ENCODE measurements around the gene SYCN. TPM values are rescaled to one million over a fixed set of nuclear protein-coding genes. Genes with fewer than 3 reads are reported as not detected.

The SYCN gene
- polyA plus RNA-seq, 1 donor: not detected

GRCh38 chr19:39155741-39156140 lies 48.3 kb downstream of the SYCN start:
- no peak for DNase-seq

DNA sequence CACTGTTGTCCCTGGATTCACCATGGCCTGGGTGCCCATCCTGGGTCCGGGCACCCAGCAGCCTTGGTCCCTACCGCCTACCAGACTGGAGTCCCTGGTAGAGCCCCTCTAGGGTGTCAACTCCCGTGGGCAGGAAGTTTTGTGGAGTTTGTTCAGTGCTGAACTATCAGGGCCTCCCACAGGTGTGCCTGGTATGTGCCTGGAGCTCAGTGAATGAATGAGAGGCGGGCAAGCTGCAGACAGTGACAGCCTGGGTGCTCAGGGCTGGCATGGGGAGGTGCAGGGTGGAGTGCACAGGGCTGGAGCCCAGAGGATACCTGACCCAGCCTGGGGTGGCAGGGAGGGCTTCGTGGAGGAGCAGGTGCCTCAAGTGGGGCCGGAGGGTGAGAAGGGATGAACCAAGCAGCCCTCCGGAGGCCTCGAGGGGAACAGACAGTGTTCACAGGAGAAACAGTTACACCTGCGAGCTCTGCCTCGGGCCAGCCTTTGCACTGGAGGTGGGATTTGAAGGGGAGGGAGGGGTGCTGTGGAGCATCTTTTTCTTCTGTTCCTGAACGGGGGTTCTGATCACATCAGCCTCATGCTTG lies 48.9 kb downstream of the SYCN start:
- DNase-seq: no peak

- no peak for DNase-seq
Measured at GRCh38 chr19:39154629-39155100, 49.4 kb downstream of the SYCN start.

GRCh38 chr19:39154100-39154628 lies 49.9 kb downstream of the SYCN start:
- DNase-seq: no peak

Other genes with a start within 250 kb of the SYCN start
- gene FBXO17, start 228.5 kb downstream of the SYCN start, polyA plus RNA-seq (ENCODE audit: insufficient read length): 88.0 TPM
- 8.4 TPM for gene FBXO27, start 171.7 kb downstream of the SYCN start, polyA plus RNA-seq (ENCODE audit: insufficient read length)
- gene ACP7, start 119.9 kb downstream of the SYCN start, polyA plus RNA-seq (ENCODE audit: insufficient read length): 0.78 TPM
- gene PAK4, start 78.5 kb downstream of the SYCN start, polyA plus RNA-seq (ENCODE audit: insufficient read length): 46.1 TPM
- 1.6 TPM for gene NCCRP1, start 7.3 kb downstream of the SYCN start, polyA plus RNA-seq (ENCODE audit: insufficient read length)
- not detected for gene IFNL3, start 40.7 kb upstream of the SYCN start, polyA plus RNA-seq (ENCODE audit: insufficient read length)
- not detected for gene IFNL4, start 44.6 kb upstream of the SYCN start, polyA plus RNA-seq (ENCODE audit: insufficient read length)
- gene IFNL2, start 64.1 kb upstream of the SYCN start, polyA plus RNA-seq (ENCODE audit: insufficient read length): not detected
- gene IFNL1, start 92.1 kb upstream of the SYCN start, polyA plus RNA-seq (ENCODE audit: insufficient read length): not detected
- gene LRFN1, start 116.6 kb upstream of the SYCN start, polyA plus RNA-seq (ENCODE audit: insufficient read length): 1.2 TPM
- 21.6 TPM for gene GMFG, start 131.8 kb upstream of the SYCN start, polyA plus RNA-seq (ENCODE audit: insufficient read length)
- 112 TPM for gene SAMD4B, start 138.2 kb upstream of the SYCN start, polyA plus RNA-seq (ENCODE audit: insufficient read length)
- 69.4 TPM for gene PAF1, start 186.8 kb upstream of the SYCN start, polyA plus RNA-seq (ENCODE audit: insufficient read length)
- 36.3 TPM for gene MED29, start 187.1 kb upstream of the SYCN start, polyA plus RNA-seq (ENCODE audit: insufficient read length)
- 31.9 TPM for gene ZFP36, start 202.6 kb upstream of the SYCN start, polyA plus RNA-seq (ENCODE audit: insufficient read length)
- gene PLEKHG2, start 208.4 kb upstream of the SYCN start, polyA plus RNA-seq (ENCODE audit: insufficient read length): 118 TPM
- 1,072 TPM for gene RPS16, start 231.7 kb upstream of the SYCN start, polyA plus RNA-seq (ENCODE audit: insufficient read length)
- gene SUPT5H, start 241.3 kb upstream of the SYCN start, polyA plus RNA-seq (ENCODE audit: insufficient read length): 150 TPM